K562 (cell line): ENCODE data around the gene ARHGEF18.

ENCODE experiments used
- JUND ChIP-seq, 2 experiments: IDR thresholded peaks; 2 replicates in 1 of 2; 3 replicates in 1 of 2; pipeline ENCODE4 v1.6.1; 2011; ENCODE audit warnings: borderline replicate concordance in 2 of 2, low read depth in 2 of 2, low read length in 2 of 2, improper control_type of control experiment in 1 of 2, missing biosample characterization in 1 of 2, missing genetic modification characterization in 1 of 2, missing genetic modification reagents in 1 of 2
- MAX ChIP-seq: sonication (generic); formaldehyde crosslinking; IDR thresholded peaks from 2 replicates; pipeline ENCODE4 v1.9.0; 2022; ENCODE audit warnings: mild to moderate bottlenecking, missing genetic modification reagents
- POLR2AphosphoS5 ChIP-seq: IDR thresholded peaks from 2 replicates; pipeline ENCODE4 v1.6.1; 2011; ENCODE audit warnings: mild to moderate bottlenecking, low read depth, low read length, moderate library complexity; ENCODE audit not compliant: control insufficient read depth, insufficient read depth
- ZNF23 ChIP-seq: fragments of 250-450 bp; sonication (Bioruptor Pico); IDR thresholded peaks from 2 replicates; pipeline ENCODE4 v1.4.0; 2020; ENCODE audit warnings: mild to moderate bottlenecking

DNA sequence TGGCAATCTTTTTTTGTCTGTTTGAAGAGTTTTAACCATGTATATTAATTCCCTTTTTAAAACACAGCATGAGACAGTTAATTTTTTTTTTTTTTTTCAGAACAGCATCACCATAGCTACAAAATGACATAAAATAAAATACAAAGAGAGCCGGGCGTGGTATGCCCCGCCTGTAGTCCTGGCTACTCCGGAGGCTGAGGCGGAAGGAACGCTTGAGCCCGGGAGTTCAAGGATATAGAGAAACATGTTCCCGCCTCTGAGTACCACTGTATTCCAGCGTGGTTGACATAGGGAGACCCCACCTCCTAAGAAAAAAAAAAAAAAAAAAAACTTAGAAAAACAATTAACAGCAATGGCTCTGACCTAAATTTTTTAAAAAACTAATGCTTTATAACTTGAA, 44.5 kb upstream of the ARHGEF18 start:
- no peak for TF ChIP-seq MAX (CRISPR knock-in tag)
- no peak for TF ChIP-seq ZNF23 (CRISPR knock-in tag)
- no peak for TF ChIP-seq POLR2AphosphoS5
- no peak for TF ChIP-seq JUND (IDR thresholded peaks at IDR 0.05; ENCODE audit: borderline replicate concordance, low read depth, low read length)
- no peak for TF ChIP-seq JUND (tag; IDR thresholded peaks at IDR 0.05; ENCODE audit: borderline replicate concordance, low read depth, low read length)
